Activated T-cell treated with anti-CD3 and anti-CD28 coated beads, Interleukin-2, amount 50 U/mL, for 72 hours (primary cell): ENCODE results near the gene ZFR. TPM values are rescaled to one million over a fixed set of nuclear protein-coding genes. Genes with fewer than 3 reads are reported as not detected.
"Not testable (repeated sequence)": the region's sequence is repeated elsewhere in the genome, so short reads cannot be mapped to it uniquely, and the experiment has no call there.

ENCODE experiments used
- ATAC-seq, 2 donors: fragments of 150-1000 bp; cut with Tn5 transposase; replicated peaks in 1 of 2; 2 replicates each; pipeline ENCODE4 v1.10.0; 2021; ENCODE audit warnings: moderate library complexity in 2 of 2, mild to moderate bottlenecking in 1 of 2
- DNase-seq, 2 donors: peaks; one replicate each; pipeline ENCODE4 v3.0.0; 2021 to 2022; ENCODE audit warnings: mixed read lengths in 1 of 2
- H3K27ac Mint-ChIP-seq: one replicate; pipeline ENCODE4 v1.8.0; 2022; ENCODE audit warnings: mild to moderate bottlenecking, moderate library complexity, mixed read lengths
- H3K27me3 Mint-ChIP-seq: one replicate; pipeline ENCODE4 v1.8.0; 2022; ENCODE audit warnings: low read depth, mixed read lengths
- H3K36me3 Mint-ChIP-seq, 2 donors: one replicate each; pipeline ENCODE4 v1.8.0; 2022; ENCODE audit warnings: mixed read lengths in 2 of 2, mild to moderate bottlenecking in 1 of 2; ENCODE audit not compliant: insufficient read depth in 2 of 2
- H3K4me1 Mint-ChIP-seq: one replicate; pipeline ENCODE4 v1.8.0; 2022; ENCODE audit warnings: low read depth, mixed read lengths
- H3K4me3 Mint-ChIP-seq, 2 donors: one replicate each; pipeline ENCODE4 v1.8.0; 2022; ENCODE audit warnings: mild to moderate bottlenecking in 2 of 2, mixed read lengths in 2 of 2, moderate library complexity in 2 of 2
- H3K9me3 Mint-ChIP-seq, 2 donors: one replicate each; pipeline ENCODE4 v1.8.0; 2022; ENCODE audit warnings: mixed read lengths in 2 of 2
- total RNA-seq, 2 donors: library from RNA; stranded (reverse); gene quantifications; one replicate each; pipeline ENCODE4 v1.2.3, GENCODE V29; 2022

Gene ZFR
- total RNA-seq, 2 donors from 2014 or later, result 82.7 to 85.8 TPM

DNA sequence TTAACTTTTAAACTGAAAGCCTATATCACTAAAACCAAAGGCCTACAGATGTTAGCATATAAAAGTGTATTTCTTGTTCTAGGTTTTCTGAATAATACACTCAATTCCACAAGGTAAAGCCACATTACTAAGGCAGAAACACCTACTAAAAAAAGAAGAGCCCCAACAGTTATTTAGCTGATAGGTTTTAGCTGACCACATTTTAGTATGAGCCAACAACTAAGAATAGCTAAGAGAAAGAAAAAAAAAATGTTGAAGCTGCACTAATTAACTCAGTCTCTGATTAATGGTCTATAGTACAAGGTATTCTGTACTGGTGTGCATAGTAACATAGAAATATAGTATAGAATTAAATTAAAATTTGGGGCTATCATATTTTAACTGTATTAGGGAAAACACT lies 23.5 kb downstream of the ZFR start:
- ATAC-seq (no peak), DNase-seq (no peak)
- Mint-ChIP-seq H3K4me3 (peak overlapping the region in 1 of 2 donors; percentile 32), H3K27me3 (no peaks in the 10 kb centered on the region), H3K27ac (no peak overlapping the region), H3K36me3 (peaks cover 3 to 15% of the 10 kb centered on the region in 2 donors), H3K4me1 (peaks cover 41% of the 10 kb centered on the region), H3K9me3 (no peaks in the 10 kb centered on the region)

DNA sequence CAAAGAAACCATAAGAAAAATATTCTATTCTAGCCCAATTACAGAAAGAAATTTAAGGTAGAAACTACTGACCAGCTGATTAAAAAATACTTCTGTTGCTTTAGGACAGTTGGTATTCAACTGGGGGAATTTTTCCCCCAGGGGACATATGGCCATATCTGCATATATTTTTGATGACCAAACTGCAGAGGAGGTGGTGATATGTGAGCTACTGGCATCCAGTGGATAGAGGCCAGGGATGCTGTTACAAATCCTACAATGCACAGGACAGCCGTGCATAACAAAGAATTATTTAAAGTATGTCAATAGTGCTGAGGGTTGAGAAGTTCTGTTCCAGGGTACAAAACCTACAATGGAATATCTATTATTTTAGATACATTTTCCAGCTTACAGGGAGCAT lies 24.0 kb downstream of the ZFR start:
- no peak overlapping the region for H3K27ac Mint-ChIP-seq

DNA sequence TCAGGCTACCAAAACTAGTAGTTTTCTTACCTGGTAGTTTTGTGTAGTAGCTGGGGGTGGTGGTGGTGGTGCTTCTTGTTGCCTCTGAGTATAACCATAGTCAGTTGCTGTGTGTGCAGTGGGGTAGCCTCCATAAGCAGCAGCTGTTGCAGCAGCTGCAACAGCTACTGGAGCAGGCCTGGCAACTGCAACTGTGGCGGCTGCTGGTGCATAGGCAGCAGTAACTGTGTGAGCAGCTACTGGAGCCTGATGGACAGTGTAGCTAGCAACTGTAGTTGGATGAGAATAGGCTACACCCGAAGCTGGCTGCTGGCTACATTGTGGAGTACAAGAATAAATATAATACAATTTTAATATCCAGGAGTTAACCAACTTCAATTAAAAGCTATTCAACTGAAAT lies 24.7 kb downstream of the ZFR start:
- no peak for DNase-seq
- peaks cover 3 to 13% of the 10 kb centered on the region in 2 donors for H3K36me3 Mint-ChIP-seq
- peaks cover 38% of the 10 kb centered on the region for H3K4me1 Mint-ChIP-seq
- H3K27ac Mint-ChIP-seq, result no peak overlapping the region
- ATAC-seq, result no peak
- H3K4me3 Mint-ChIP-seq, result no peak overlapping the region
- no peaks in the 10 kb centered on the region for H3K27me3 Mint-ChIP-seq
- no peaks in the 10 kb centered on the region for H3K9me3 Mint-ChIP-seq

More for the DNA sequence above, 24.0 kb downstream of the ZFR start:
- Mint-ChIP-seq H3K27me3 (no peaks in the 10 kb centered on the region), H3K9me3 (no peaks in the 10 kb centered on the region), H3K4me3 (no peak overlapping the region), H3K4me1 (peaks cover 40% of the 10 kb centered on the region), H3K36me3 (peaks cover 3 to 14% of the 10 kb centered on the region in 2 donors)
- DNase-seq (no peak), ATAC-seq (no peak)

DNA sequence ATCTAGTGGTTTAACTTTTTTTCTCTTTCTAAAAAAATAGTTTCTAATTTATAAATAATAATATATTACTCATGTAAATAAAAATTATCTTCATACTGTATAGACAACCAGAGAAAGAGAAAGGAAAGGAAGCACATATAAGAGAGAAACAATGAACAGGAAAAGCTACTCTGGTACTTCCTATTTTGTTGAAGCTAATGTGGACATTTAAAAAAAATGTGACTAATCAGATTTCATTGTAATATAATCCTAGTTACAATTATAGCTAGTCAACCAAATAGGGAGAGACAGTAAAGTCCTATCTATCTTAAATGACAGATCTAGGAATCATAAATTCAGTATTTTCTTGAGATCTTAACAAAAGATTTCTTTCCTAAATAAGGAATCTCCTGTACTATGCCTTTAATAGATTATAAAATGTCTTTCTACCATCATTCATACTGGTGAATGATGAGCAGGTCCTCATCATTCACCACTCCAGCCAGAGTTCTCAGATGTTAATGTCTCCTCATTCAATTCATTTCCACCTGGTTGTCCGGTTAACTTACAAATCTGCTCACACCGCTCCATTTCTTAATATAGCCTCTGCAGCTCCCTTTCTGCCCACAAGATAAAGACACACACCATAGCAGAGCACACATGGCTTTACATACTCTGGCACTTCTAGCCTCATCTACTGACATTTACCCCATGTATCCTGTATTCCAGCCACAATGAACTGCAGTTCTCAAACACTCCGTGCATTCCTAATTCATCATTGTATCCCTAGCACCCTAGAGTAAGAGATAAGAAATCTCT lies 30.9 kb downstream of the ZFR start:
- H3K27me3 Mint-ChIP-seq, result no peaks in the 10 kb centered on the region
- ATAC-seq (no peak), DNase-seq (no peak)
- no peak overlapping the region for H3K4me3 Mint-ChIP-seq
- no peaks in the 10 kb centered on the region for H3K4me1 Mint-ChIP-seq
- H3K9me3 Mint-ChIP-seq, result no peaks in the 10 kb centered on the region
- no peak overlapping the region for H3K27ac Mint-ChIP-seq
- peaks cover 8 to 33% of the 10 kb centered on the region in 2 donors for H3K36me3 Mint-ChIP-seq

DNA sequence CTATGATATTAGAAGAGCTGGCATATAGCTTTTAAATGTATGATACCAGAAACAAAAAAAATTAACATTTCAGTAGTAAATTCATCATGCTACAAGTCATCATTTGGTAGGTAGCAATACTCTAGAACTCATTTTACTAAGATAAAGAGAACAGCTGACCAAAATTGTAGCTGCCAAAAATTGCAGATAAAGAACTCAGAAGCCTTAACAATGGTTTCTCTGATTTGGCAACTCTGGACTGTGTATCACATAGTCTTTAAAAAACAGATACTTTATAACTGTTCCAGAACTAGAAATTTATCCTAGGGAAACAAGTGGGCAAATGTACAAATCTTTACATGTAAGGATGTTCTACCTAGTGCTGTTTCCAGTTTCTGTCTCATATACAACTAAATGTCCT lies 33.9 kb downstream of the ZFR start:
- Mint-ChIP-seq H3K4me3 (no peak overlapping the region), H3K36me3 (peaks cover 12 to 36% of the 10 kb centered on the region in 2 donors), H3K27me3 (no peaks in the 10 kb centered on the region), H3K4me1 (no peaks in the 10 kb centered on the region), H3K9me3 (no peaks in the 10 kb centered on the region), H3K27ac (peak overlapping the region; percentile 46)
- DNase-seq, result no peak
- no peak for ATAC-seq

DNA sequence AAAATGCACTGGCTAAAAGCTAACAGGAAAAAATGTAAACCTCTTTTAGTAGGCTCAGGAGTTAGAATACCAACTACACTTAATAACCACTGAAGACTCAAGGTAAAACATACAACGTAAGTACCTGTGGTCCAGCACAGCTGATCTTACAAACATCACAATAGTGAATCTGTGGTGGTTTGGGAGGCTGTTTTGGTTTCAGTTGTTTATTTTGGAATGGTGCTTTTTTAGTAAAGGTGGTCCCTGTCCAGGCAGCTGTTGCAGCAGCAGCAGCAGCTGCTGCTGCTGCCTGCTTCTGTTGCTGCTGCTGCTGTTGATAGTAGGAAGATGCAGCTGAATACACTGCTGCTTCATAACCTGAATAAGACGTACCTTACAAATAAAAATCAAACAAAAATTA lies 37.9 kb downstream of the ZFR start:
- H3K4me1 Mint-ChIP-seq, result no peaks in the 10 kb centered on the region
- peaks cover 16 to 33% of the 10 kb centered on the region in 2 donors for H3K36me3 Mint-ChIP-seq
- no peak for DNase-seq
- H3K27me3 Mint-ChIP-seq, result no peaks in the 10 kb centered on the region
- H3K9me3 Mint-ChIP-seq, result no peaks in the 10 kb centered on the region
- no peak overlapping the region for H3K4me3 Mint-ChIP-seq
- H3K27ac Mint-ChIP-seq, result no peak overlapping the region
- no peak for ATAC-seq

DNA sequence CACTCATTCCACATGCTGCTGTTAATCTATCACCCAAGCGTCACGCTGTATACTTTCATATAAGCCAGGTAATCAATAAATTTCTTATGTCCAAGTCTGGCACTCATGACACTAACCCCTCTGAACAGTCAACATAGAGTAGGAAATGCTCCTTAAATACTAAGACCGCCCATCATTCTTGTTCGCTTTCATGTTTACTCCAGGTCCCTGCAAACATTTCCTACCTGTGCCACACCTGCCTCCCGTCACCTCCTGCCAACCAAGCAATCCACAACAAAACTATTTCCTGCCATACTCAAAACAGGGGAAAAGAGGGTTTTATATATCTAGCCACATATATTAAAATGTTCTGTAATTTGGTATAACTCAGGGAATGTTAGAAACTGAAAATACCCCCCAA lies 39.0 kb downstream of the ZFR start:
- Mint-ChIP-seq H3K9me3 (no peaks in the 10 kb centered on the region), H3K27ac (no peak overlapping the region), H3K4me1 (no peaks in the 10 kb centered on the region), H3K4me3 (no peak overlapping the region), H3K27me3 (no peaks in the 10 kb centered on the region), H3K36me3 (peaks cover 18 to 39% of the 10 kb centered on the region in 2 donors)
- DNase-seq (no peak), ATAC-seq (no peak)

DNA sequence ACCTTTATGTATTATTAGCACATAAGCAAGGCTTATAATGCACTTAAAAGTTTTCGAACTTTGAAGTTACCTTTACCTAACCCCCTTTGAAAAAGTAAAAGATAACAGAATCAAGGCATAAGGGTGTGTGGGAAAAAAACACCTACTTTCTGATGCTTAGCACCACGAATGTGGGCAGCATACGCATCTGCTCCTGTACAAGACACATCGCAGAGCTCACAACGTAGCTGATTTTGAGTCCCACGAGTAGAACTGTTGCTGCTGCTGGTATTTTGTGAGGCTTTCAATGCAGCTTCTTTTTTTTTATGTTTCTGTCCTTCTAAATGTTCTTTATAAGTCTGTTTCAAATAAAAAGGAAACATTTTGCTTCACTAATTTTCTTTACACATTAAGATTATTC lies 40.8 kb downstream of the ZFR start:
- ATAC-seq, result no peak

DNA sequence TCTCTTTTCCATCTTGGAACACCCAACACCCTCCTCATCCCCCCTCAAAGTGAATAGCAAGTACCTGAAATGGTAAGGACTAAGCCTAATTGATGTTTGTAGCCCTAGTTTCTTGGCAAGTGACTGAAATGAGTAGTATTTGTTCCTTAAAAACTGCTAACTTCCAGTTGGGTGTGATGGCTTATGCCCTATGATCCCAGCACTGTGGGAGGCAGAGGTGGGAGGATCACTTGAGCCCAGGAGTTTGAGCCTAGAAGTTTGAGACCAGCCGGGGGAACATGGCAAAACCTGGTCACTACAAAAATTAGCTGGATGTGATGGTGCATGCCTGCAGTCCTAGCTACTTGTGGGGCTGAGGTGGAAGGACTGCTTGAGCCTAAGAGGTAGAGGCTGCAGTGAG lies 44.1 kb downstream of the ZFR start:
- H3K27ac Mint-ChIP-seq, result no peak overlapping the region
- no peaks in the 10 kb centered on the region for H3K4me1 Mint-ChIP-seq
- H3K4me3 Mint-ChIP-seq, result no peak overlapping the region
- DNase-seq (no peak), ATAC-seq (no peak)
- H3K9me3 Mint-ChIP-seq, result no peaks in the 10 kb centered on the region
- H3K36me3 Mint-ChIP-seq, result peaks cover 20 to 38% of the 10 kb centered on the region in 2 donors
- H3K27me3 Mint-ChIP-seq, result no peaks in the 10 kb centered on the region

More for the DNA sequence above, 40.8 kb downstream of the ZFR start:
- no peak for DNase-seq
- Mint-ChIP-seq H3K27ac (no peak overlapping the region), H3K9me3 (no peaks in the 10 kb centered on the region), H3K27me3 (no peaks in the 10 kb centered on the region), H3K4me3 (no peak overlapping the region), H3K36me3 (peaks cover 22 to 39% of the 10 kb centered on the region in 2 donors), H3K4me1 (no peaks in the 10 kb centered on the region)

DNA sequence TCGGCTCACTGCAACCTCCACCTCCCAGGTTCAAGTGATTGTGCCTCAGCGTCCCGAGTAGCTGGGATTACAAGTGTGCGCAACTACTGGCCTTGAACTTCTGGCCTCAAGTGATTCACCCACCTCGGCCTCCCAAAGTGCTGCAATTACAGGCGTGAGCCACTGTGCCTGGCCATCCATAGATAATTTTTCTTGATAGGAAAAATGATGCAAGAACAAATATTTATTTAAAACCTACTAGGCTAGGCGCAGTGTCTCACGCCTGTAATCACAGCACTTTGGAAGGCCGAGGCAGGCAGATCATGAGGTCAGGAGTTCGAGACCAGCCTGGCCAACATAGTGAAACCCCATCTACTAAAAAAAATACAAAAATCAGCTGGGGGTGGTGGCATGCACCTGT lies 45.8 kb downstream of the ZFR start:
- H3K27me3 Mint-ChIP-seq, DNase-seq, H3K4me1 Mint-ChIP-seq, H3K4me3 Mint-ChIP-seq, ATAC-seq, H3K27ac Mint-ChIP-seq, H3K9me3 Mint-ChIP-seq: not testable (repeated sequence)
- H3K36me3 Mint-ChIP-seq, result peaks cover 20 to 39% of the 10 kb centered on the region in 2 donors

DNA sequence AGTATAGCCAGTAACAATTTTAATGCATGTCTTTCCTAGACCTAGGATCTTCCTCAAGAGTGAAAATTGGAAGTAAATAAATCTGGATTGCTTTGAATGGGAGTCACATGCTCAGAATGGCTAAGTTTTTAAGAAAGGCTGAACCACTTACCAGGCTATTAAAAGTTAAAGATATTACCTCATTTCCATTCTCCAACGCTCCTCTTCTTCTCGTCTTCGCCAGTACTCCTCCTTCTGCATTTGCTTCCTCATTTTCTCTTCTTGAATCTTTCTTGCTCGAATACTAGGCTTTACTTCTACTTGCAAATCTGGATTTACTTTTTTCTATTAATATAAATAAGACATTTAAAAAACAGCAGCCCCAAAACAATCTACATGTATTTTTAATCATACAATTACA lies 49.6 kb downstream of the ZFR start:
- no peak overlapping the region for H3K27ac Mint-ChIP-seq
- H3K27me3 Mint-ChIP-seq, result no peaks in the 10 kb centered on the region
- H3K4me3 Mint-ChIP-seq, result no peak overlapping the region
- H3K36me3 Mint-ChIP-seq, result peaks cover 12 to 34% of the 10 kb centered on the region in 2 donors
- H3K9me3 Mint-ChIP-seq, result no peaks in the 10 kb centered on the region
- ATAC-seq (no peak), DNase-seq (no peak)
- H3K4me1 Mint-ChIP-seq, result peaks cover 4% of the 10 kb centered on the region

DNA sequence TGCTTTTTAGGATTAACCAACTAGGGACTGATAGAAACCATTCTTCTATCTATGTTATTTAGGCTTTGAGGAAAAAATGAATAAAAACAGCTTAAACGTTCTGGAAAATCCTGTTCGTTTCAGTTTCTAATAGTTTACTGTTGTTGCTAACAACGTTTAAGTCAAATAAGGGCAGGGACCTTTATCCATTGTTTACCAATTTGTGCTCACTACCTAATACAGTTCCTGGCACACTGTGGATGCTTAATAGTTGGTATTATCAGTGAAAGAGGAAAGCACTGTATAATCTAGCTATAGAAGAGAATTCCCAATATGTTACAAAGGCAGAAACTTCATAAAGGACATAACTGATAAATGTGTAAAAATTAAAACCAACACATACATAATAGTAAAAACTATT lies 52.5 kb downstream of the ZFR start:
- Mint-ChIP-seq H3K27me3 (no peaks in the 10 kb centered on the region), H3K9me3 (no peaks in the 10 kb centered on the region), H3K4me3 (no peak overlapping the region), H3K36me3 (peaks cover 10 to 39% of the 10 kb centered on the region in 2 donors), H3K27ac (peak overlapping the region; percentile 42), H3K4me1 (peaks cover 10% of the 10 kb centered on the region)
- ATAC-seq (no peak), DNase-seq (no peak)

DNA sequence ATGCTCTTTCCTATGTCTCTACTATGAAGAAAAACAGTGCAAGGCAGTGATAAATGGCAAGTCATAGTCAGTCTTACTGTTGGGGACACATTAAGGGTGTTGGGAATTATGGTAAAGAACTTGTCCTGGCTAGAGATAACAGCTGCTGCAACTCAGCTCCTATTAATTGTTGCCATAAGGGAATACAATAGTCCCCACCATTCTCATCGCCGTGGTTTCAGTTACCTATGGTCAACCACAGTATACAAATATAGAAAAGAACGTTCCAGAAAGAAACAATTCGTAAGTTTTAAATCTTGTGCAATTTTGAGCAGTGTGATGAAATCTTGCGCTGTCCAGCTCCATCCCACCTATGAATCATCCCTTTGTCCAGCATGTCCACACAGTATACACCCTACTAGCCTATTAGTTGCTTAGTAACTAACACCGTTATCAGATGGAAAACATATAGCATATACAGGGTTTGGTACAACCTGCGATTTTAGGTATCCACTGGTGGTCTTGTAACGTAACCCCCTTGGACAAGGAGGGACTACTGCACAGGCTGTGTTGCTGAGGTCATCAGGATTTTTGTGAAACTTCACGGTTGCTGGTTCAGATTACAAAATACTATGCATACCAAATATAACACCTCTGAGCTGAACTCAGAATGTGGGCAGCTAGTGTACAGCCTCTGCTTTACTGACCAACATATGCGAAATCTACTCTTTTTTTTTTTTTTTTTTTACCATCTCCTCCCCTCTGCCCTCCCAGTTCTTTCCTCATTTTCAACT lies 53.5 kb downstream of the ZFR start:
- no peak for ATAC-seq
- no peak for DNase-seq
- Mint-ChIP-seq H3K4me1 (peaks cover 10% of the 10 kb centered on the region), H3K9me3 (no peaks in the 10 kb centered on the region), H3K27me3 (no peaks in the 10 kb centered on the region), H3K27ac (peak overlapping the region; percentile 61), H3K4me3 (no peak overlapping the region), H3K36me3 (peaks cover 8 to 34% of the 10 kb centered on the region in 2 donors)
